H9 (cell line): ENCODE results near the gene HIPK2. TPM values are rescaled to one million over a fixed set of nuclear protein-coding genes. Genes with fewer than 3 reads are reported as not detected.
A peak's percentile ranks its signal among the peaks of the same experiment; 100 is the strongest.

ENCODE experiments used
- DNase-seq: peaks from one replicate; pipeline ENCODE4 v3.0.0-alpha.2; 2017
- H2AFZ ChIP-seq: one replicate; pipeline ENCODE4 v1.6.1; 2013; ENCODE audit warnings: mild to moderate bottlenecking, low read length, control low read depth, moderate library complexity
- H2AK5ac ChIP-seq: 2 replicates; pipeline ENCODE4 v1.6.1; 2013; ENCODE audit warnings: low read length, control low read depth, mixed read lengths; ENCODE audit not compliant: insufficient read length
- H2BK120ac ChIP-seq: one replicate; pipeline ENCODE4 v1.6.1; 2013; ENCODE audit warnings: low read depth, mild to moderate bottlenecking, low read length, control low read depth, inconsistent platforms; ENCODE audit not compliant: poor library complexity, severe bottlenecking
- H2BK12ac ChIP-seq: 2 replicates; pipeline ENCODE4 v1.6.1; 2013; ENCODE audit warnings: low read length, control low read depth, mixed read lengths, low read depth; ENCODE audit not compliant: insufficient read length
- H2BK15ac ChIP-seq: 2 replicates; pipeline ENCODE4 v1.6.1; 2013; ENCODE audit warnings: low read depth, low read length, control low read depth
- H2BK20ac ChIP-seq: one replicate; pipeline ENCODE4 v1.6.1; 2013; ENCODE audit warnings: low read depth, mild to moderate bottlenecking, low read length, control low read depth, inconsistent platforms; ENCODE audit not compliant: poor library complexity, severe bottlenecking
- H2BK5ac ChIP-seq: 2 replicates; pipeline ENCODE4 v1.6.1; 2013; ENCODE audit warnings: low read length, control low read depth, mixed read lengths; ENCODE audit not compliant: insufficient read length
- H3K14ac ChIP-seq: 2 replicates; pipeline ENCODE4 v1.6.1; 2013; ENCODE audit warnings: low read length, control low read depth; ENCODE audit not compliant: insufficient read depth
- H3K18ac ChIP-seq: 2 replicates; pipeline ENCODE4 v1.6.1; 2013; ENCODE audit warnings: low read depth, mild to moderate bottlenecking, mixed read lengths, low read length, control low read depth; ENCODE audit not compliant: insufficient read length
- H3K23ac ChIP-seq: 2 replicates; pipeline ENCODE4 v1.6.1; 2013; ENCODE audit warnings: low read length, control low read depth, mixed read lengths, low read depth; ENCODE audit not compliant: insufficient read length
- H3K23me2 ChIP-seq: 2 replicates; pipeline ENCODE4 v1.6.1; 2013; ENCODE audit warnings: low read depth, mild to moderate bottlenecking, mixed read lengths, low read length, control low read depth; ENCODE audit not compliant: insufficient read length, poor library complexity, severe bottlenecking
- H3K27ac ChIP-seq: 2 replicates; pipeline ENCODE4 v1.5.1; 2013; ENCODE audit warnings: low read length, control low read depth, mixed read lengths, low read depth; ENCODE audit not compliant: insufficient read length
- H3K27me3 ChIP-seq: 2 replicates; pipeline ENCODE4 v1.6.1; 2013; ENCODE audit warnings: low read length, control low read depth, inconsistent platforms; ENCODE audit not compliant: insufficient read depth
- H3K4ac ChIP-seq: 2 replicates; pipeline ENCODE4 v1.6.1; 2013; ENCODE audit warnings: low read depth, mild to moderate bottlenecking, control low read depth, inconsistent platforms, low read length, moderate library complexity
- H3K4me1 ChIP-seq: 2 replicates; pipeline ENCODE4 v1.6.1; 2013; ENCODE audit warnings: low read length, control low read depth, inconsistent platforms; ENCODE audit not compliant: insufficient read depth
- H3K4me2 ChIP-seq: 2 replicates; pipeline ENCODE4 v1.6.1; 2013; ENCODE audit warnings: low read length, control low read depth, mixed read lengths; ENCODE audit not compliant: insufficient read length, insufficient read depth
- H3K56ac ChIP-seq: 2 replicates; pipeline ENCODE4 v1.6.1; 2013; ENCODE audit warnings: low read depth, mild to moderate bottlenecking, mixed read lengths, low read length, control low read depth; ENCODE audit not compliant: insufficient read length
- H3K79me1 ChIP-seq: 2 replicates; pipeline ENCODE4 v1.6.1; 2013; ENCODE audit warnings: low read depth, mild to moderate bottlenecking, moderate library complexity, low read length, control low read depth, inconsistent platforms; ENCODE audit not compliant: insufficient read depth, poor library complexity, severe bottlenecking
- H3K79me2 ChIP-seq: 2 replicates; pipeline ENCODE4 v1.6.1; 2013; ENCODE audit warnings: low read length, control low read depth, inconsistent platforms; ENCODE audit not compliant: insufficient read depth
- H3K9ac ChIP-seq: 2 replicates; pipeline ENCODE4 v1.6.1; 2013; ENCODE audit warnings: low read length, control low read depth, mixed read lengths; ENCODE audit not compliant: insufficient read length; ENCODE audit errors: extremely low read depth
- H3K9me3 ChIP-seq: one replicate; pipeline ENCODE4 v1.6.1; 2013; ENCODE audit warnings: low read depth, low read length, inconsistent platforms; ENCODE audit not compliant: control insufficient read depth
- H3T11ph ChIP-seq: one replicate; pipeline ENCODE4 v1.6.1; 2013; ENCODE audit warnings: mild to moderate bottlenecking, low read length, control low read depth, inconsistent platforms
- H4K20me1 ChIP-seq: one replicate; pipeline ENCODE4 v1.6.1; 2013; ENCODE audit not compliant: control insufficient read depth, insufficient read length, insufficient read depth
- H4K5ac ChIP-seq: 2 replicates; pipeline ENCODE4 v1.6.1; 2013; ENCODE audit warnings: low read depth, mild to moderate bottlenecking, mixed read lengths, low read length, control low read depth; ENCODE audit not compliant: insufficient read length
- H4K8ac ChIP-seq: replicated peaks from 2 replicates; pipeline ENCODE4 v1.6.1; 2013; ENCODE audit warnings: low read length, control low read depth, mixed read lengths, low read depth; ENCODE audit not compliant: insufficient read length
- H4K91ac ChIP-seq: 2 replicates; pipeline ENCODE4 v1.6.1; 2013; ENCODE audit warnings: low read depth, mild to moderate bottlenecking, moderate library complexity, mixed read lengths, low read length, control low read depth; ENCODE audit not compliant: insufficient read length
- H3K27ac Mint-ChIP-seq, 3 experiments: 2 replicates in 2 of 3; 3 replicates in 1 of 3; pipeline ENCODE4 v1.8.0; 2020 to 2021; ENCODE audit warnings: mixed read lengths in 3 of 3, mild to moderate bottlenecking in 1 of 3, moderate library complexity in 1 of 3
- H3K27me3 Mint-ChIP-seq: 2 replicates; pipeline ENCODE4 v1.8.0; 2021; ENCODE audit warnings: low read depth, mild to moderate bottlenecking, moderate library complexity, mixed read lengths
- H3K36me3 Mint-ChIP-seq, 3 experiments: 2 replicates in 2 of 3; 3 replicates in 1 of 3; pipeline ENCODE4 v1.8.0; 2020 to 2021; ENCODE audit warnings: low read depth in 3 of 3, mixed read lengths in 3 of 3; ENCODE audit not compliant: insufficient read depth in 1 of 3
- H3K4me1 Mint-ChIP-seq, 2 experiments: 2 replicates each; pipeline ENCODE4 v1.8.0; 2020; ENCODE audit warnings: mixed read lengths in 2 of 2
- H3K4me3 Mint-ChIP-seq, 2 experiments: 2 replicates in 1 of 2; 3 replicates in 1 of 2; pipeline ENCODE4 v1.8.0; 2020 to 2021; ENCODE audit warnings: mild to moderate bottlenecking in 2 of 2, mixed read lengths in 2 of 2, moderate library complexity in 1 of 2
- H3K9me3 Mint-ChIP-seq, 2 experiments: 2 replicates in 1 of 2; 3 replicates in 1 of 2; pipeline ENCODE4 v1.8.0; 2020; ENCODE audit warnings: mild to moderate bottlenecking in 2 of 2, mixed read lengths in 2 of 2, moderate library complexity in 1 of 2
- WGBS: extraction: QIAGEN DNeasy Blood & Tissue Kit; methylation state at CpG from one replicate; pipeline ENCODE4 v1.1.7; 2013; ENCODE audit warnings: missing lambda C conversion rate, low lambda C conversion rate, mixed read lengths; ENCODE audit not compliant: insufficient read length; ENCODE audit errors: extremely low coverage; 5-methylcytosine and 5-hydroxymethylcytosine counted together
- total RNA-seq: library from RNA; stranded (reverse); gene quantifications from 2 replicates; pipeline ENCODE4 v1.2.1, GENCODE V29; 2021
- TF ChIP-seq, protein P1 (sequence below): fragments of 200-600 bp; sonication (generic); conservative IDR thresholded peaks from 3 replicates; pipeline ENCODE4 v1.8.0; 2021; ENCODE audit warnings: antibody characterized with exemption, mild to moderate bottlenecking

The HIPK2 gene
- total RNA-seq, 1 experiment from 2014 or later: 21.9 TPM

DNA sequence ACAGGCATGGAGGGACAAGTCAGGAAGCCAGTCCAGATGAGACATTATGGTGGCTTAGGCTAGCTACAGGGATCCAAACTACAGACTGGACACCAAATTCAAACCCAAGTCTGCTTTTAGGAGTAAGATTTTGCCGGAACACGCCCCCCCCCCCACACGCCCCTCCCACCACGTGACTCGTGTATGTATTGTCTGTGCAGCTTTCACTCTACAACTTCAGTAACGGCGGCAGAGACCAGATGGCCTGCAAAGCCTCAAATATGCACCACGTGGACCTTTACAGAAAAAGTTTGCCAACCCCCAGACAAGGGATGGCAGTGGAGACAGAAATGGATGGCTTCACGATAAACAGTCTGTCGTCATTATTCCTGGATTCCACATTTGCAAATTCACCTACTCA, 14.5 kb downstream of the HIPK2 start:
- Histone ChIP-seq H2BK12ac (no peak overlapping the region), H2AFZ (no peak overlapping the region), H2BK20ac (no peak overlapping the region), H3K27ac (no peak overlapping the region), H4K8ac (no peak overlapping the region), H3K23ac (no peak overlapping the region), H2BK120ac (no peak overlapping the region), H3K4ac (no peak overlapping the region), H4K5ac (no peak overlapping the region), H3K79me1 (no peaks in the 10 kb centered on the region), H3K27me3 (no peaks in the 10 kb centered on the region), H4K91ac (no peak overlapping the region), H3K9ac (no peak overlapping the region), H3K4me2 (no peak overlapping the region), H3K9me3 (no peaks in the 10 kb centered on the region), H3K79me2 (no peaks in the 10 kb centered on the region), H3K14ac (0 out of 2 replicates have a peak overlapping the region, but pooled peaks have one; percentile 6), H3K4me1 (no peaks in the 10 kb centered on the region), H2AK5ac (no peak overlapping the region), H3K23me2 (no peaks in the 10 kb centered on the region), H2BK5ac (no peak overlapping the region), H3K56ac (no peak overlapping the region), H4K20me1 (no peaks in the 10 kb centered on the region), H2BK15ac (no peak overlapping the region), H3K18ac (no peak overlapping the region), H3T11ph (no peak overlapping the region)
- no CpG with 5 or more reads among the region's 10 CpGs for WGBS
- Mint-ChIP-seq H3K4me1 (peaks cover 4 to 13% of the 10 kb centered on the region in 2 experiments), H3K27ac (peak overlapping the region in 1 of 3 experiments; percentile 28; a peak in 2 of 7 replicates), H3K4me3 (no peak overlapping the region), H3K27me3 (no peaks in the 10 kb centered on the region; the same call in 1 of the 2 replicates), H3K9me3 (no peaks in the 10 kb centered on the region), H3K36me3 (peaks cover 0 to 4% (median 3%) of the 10 kb centered on the region in 3 experiments; a peak in 1 of 7 replicates)
- TF ChIP-seq, protein P1, sequence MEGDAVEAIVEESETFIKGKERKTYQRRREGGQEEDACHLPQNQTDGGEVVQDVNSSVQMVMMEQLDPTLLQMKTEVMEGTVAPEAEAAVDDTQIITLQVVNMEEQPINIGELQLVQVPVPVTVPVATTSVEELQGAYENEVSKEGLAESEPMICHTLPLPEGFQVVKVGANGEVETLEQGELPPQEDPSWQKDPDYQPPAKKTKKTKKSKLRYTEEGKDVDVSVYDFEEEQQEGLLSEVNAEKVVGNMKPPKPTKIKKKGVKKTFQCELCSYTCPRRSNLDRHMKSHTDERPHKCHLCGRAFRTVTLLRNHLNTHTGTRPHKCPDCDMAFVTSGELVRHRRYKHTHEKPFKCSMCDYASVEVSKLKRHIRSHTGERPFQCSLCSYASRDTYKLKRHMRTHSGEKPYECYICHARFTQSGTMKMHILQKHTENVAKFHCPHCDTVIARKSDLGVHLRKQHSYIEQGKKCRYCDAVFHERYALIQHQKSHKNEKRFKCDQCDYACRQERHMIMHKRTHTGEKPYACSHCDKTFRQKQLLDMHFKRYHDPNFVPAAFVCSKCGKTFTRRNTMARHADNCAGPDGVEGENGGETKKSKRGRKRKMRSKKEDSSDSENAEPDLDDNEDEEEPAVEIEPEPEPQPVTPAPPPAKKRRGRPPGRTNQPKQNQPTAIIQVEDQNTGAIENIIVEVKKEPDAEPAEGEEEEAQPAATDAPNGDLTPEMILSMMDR: no peak
- DNase-seq: no peak
